ENCODE data around the gene SPINT4. TPM values are rescaled to one million over a fixed set of nuclear protein-coding genes. Genes with fewer than 3 reads are reported as not detected.

SPINT4 gene
- total RNA-seq, 4 donors from 2014 or later = not detected

DNA sequence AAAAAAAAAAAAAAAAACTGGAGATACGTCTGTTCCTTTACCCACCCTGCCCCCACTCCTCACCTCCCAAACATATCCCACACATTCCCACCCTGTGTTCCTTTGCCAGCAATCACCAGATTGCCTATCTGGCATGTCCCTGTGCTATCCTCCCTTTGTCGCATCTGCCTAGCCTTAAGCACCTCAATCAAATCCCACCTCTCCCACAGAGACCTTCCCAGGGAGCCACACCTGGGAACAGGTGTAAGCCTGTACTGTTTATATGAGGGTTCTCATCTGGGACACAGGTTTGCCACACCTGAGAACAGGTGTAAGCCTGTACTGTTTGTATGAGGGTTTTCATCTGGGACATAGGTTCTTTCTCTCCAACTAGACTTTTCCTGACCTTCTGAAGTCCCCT, 52.8 kb downstream of the SPINT4 start:
- no peaks in the 10 kb centered on the region for H3K9me3 ChIP-seq
- TF ChIP-seq EP300 (IDR thresholded peaks at IDR 0.05) (no peak), POLR2A (IDR thresholded peaks at IDR 0.05) (no peak)
- TF ChIP-seq, protein P1, sequence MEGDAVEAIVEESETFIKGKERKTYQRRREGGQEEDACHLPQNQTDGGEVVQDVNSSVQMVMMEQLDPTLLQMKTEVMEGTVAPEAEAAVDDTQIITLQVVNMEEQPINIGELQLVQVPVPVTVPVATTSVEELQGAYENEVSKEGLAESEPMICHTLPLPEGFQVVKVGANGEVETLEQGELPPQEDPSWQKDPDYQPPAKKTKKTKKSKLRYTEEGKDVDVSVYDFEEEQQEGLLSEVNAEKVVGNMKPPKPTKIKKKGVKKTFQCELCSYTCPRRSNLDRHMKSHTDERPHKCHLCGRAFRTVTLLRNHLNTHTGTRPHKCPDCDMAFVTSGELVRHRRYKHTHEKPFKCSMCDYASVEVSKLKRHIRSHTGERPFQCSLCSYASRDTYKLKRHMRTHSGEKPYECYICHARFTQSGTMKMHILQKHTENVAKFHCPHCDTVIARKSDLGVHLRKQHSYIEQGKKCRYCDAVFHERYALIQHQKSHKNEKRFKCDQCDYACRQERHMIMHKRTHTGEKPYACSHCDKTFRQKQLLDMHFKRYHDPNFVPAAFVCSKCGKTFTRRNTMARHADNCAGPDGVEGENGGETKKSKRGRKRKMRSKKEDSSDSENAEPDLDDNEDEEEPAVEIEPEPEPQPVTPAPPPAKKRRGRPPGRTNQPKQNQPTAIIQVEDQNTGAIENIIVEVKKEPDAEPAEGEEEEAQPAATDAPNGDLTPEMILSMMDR (IDR thresholded peaks at IDR 0.05) = no peak
- 66 to 67% methylated on average over 2 of the region's 2 CpGs for WGBS, 2 donors

DNA sequence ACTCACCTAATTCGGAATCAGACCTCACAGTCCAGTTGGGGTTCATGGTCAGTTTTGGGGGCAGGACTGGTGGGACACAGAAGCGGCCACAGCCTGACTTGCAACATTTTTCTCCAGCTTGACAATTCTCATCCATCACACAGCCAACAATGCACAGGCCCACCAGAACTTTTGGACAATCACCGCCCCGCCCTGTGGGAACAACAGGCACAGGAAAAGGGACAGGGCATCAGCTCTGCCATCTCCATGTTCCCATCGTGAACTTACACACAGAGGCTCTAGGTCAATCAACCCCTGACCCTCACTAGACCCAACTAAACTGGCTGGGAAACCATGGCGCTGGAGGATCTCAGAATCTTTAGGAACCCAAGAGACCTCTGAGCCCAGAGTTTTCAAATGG, 53.3 kb downstream of the SPINT4 start:
- DNase-seq (ENCODE audit: low spot score in 2 of 2) = no peak
- Histone ChIP-seq H3K4me3 (no peak overlapping the region), H3K27ac (no peak overlapping the region), H3K4me1 (peaks cover 0 to 39% (median 28%) of the 10 kb centered on the region in 4 donors), H3K27me3 (no peaks in the 10 kb centered on the region), H3K9me3 (no peaks in the 10 kb centered on the region), H3K36me3 (no peaks in the 10 kb centered on the region)
- no peak for TF ChIP-seq EP300 (IDR thresholded peaks at IDR 0.05)
- TF ChIP-seq POLR2A (IDR thresholded peaks at IDR 0.05) = no peak
- TF ChIP-seq, protein P1 (IDR thresholded peaks at IDR 0.05) = no peak
- 88 to 91% methylated on average over 6 of the region's 6 CpGs for WGBS, 2 donors

More for the DNA sequence above, 52.8 kb downstream of the SPINT4 start:
- Histone ChIP-seq H3K4me3 (no peak overlapping the region), H3K27ac (no peak overlapping the region), H3K27me3 (no peaks in the 10 kb centered on the region), H3K4me1 (peaks cover 0 to 34% (median 26%) of the 10 kb centered on the region in 4 donors), H3K36me3 (no peaks in the 10 kb centered on the region)
- no peak for DNase-seq (ENCODE audit: low spot score in 2 of 2)

Small RNA genes lying within 50 kb of the gene (small RNA-seq; reads per million reads assigned to genes)
- not detected for gene MIR3617
- not detected for gene SPINT5P

Other genes starting within 250 kb of the SPINT4 start
- not detected for gene SPINT3, start 206.7 kb upstream of the SPINT4 start, total RNA-seq
- not detected for gene WFDC6, start 182.9 kb upstream of the SPINT4 start, total RNA-seq
- gene EPPIN, start 174.9 kb upstream of the SPINT4 start, total RNA-seq = not detected
- gene WFDC8, start 143.1 kb upstream of the SPINT4 start, total RNA-seq = not detected
- gene WFDC10A, start 92.6 kb upstream of the SPINT4 start, total RNA-seq = not detected
- not detected for gene WFDC9, start 91.1 kb upstream of the SPINT4 start, total RNA-seq
- not detected for gene WFDC11, start 52.1 kb upstream of the SPINT4 start, total RNA-seq
- not detected for gene WFDC13, start 20.3 kb upstream of the SPINT4 start, total RNA-seq
- gene WFDC10B, start 17.3 kb upstream of the SPINT4 start, total RNA-seq = under 1 TPM in 1 of 4 donors, not detected in 3; 0.84 TPM
- 1 to 10 TPM in 1 of 4 donors, not detected in 3; 2.4 TPM for gene WFDC3, start 69.5 kb downstream of the SPINT4 start, total RNA-seq
- gene DNTTIP1, start 69.6 kb downstream of the SPINT4 start, total RNA-seq = 10 to 100 TPM; 17.4 to 33.6 (median 27.2) TPM
- gene UBE2C, start 90.3 kb downstream of the SPINT4 start, total RNA-seq = 1 to 10 TPM in 2 of 4 donors, under 1 TPM in 1, not detected in 1; 0.78 to 6.9 (median 1.5) TPM
- 10 to 100 TPM in 1 of 4 donors, 1 to 10 TPM in 2, not detected in 1; 2.3 to 12.0 (median 6.5) TPM for gene TNNC2, start 105.0 kb downstream of the SPINT4 start, total RNA-seq
- 100 to 1,000 TPM; 177 to 389 (median 240) TPM for gene SNX21, start 111.5 kb downstream of the SPINT4 start, total RNA-seq
- gene ACOT8, start 135.0 kb downstream of the SPINT4 start, total RNA-seq = 10 to 100 TPM; 44.4 to 58.4 (median 52.5) TPM
- 1 to 10 TPM; 3.1 to 6.3 (median 4.8) TPM for gene ZSWIM3, start 135.3 kb downstream of the SPINT4 start, total RNA-seq
- gene ZSWIM1, start 158.9 kb downstream of the SPINT4 start, total RNA-seq = 1 to 10 TPM; 4.5 to 8.2 (median 6.0) TPM
- 10 to 100 TPM in 1 of 4 donors, 1 to 10 TPM in 3; 2.6 to 18.3 (median 7.9) TPM for gene SPATA25, start 165.3 kb downstream of the SPINT4 start, total RNA-seq
- 10 to 100 TPM in 3 of 4 donors, 1 to 10 TPM in 1; 7.7 to 42.9 (median 15.6) TPM for gene NEURL2, start 168.9 kb downstream of the SPINT4 start, total RNA-seq
- gene CTSA, start 169.0 kb downstream of the SPINT4 start, total RNA-seq = 10 to 100 TPM; 50.4 to 87.3 (median 71.7) TPM
- gene PLTP, start 189.8 kb downstream of the SPINT4 start, total RNA-seq = 100 to 1,000 TPM in 3 of 4 donors, 10 to 100 TPM in 1; 74.7 to 713 (median 134) TPM
- 10 to 100 TPM; 52.2 to 59.0 (median 53.0) TPM for gene PCIF1, start 212.3 kb downstream of the SPINT4 start, total RNA-seq
- 10 to 100 TPM; 24.3 to 42.3 (median 28.6) TPM for gene ZNF335, start 249.9 kb downstream of the SPINT4 start, total RNA-seq

Measured in tibial nerve (tissue), 4 donors.